PC-9 (cell line): ENCODE data around the gene TPRKB. TPM values are rescaled to one million over a fixed set of nuclear protein-coding genes. Genes with fewer than 3 reads are reported as not detected.
"Not testable (repeated sequence)": the region's sequence is repeated elsewhere in the genome, so short reads cannot be mapped to it uniquely, and the experiment has no call there.

Experiments
- BruUV-seq: library from RNA; stranded (reverse); fragments of 400-500 nt; replicated peaks from 2 replicates; lab custom pipeline; 2021; lab: Mats Ljungman, UMichigan
- CTCF ChIA-PET: fragments of 300-600 bp; sonication (Branson Sonifier 250); formaldehyde crosslinking; loops from one replicate; lab custom pipeline; 2022; ENCODE audit warnings: antibody characterized with exemption; lab: Charles Lee
- POLR2A ChIA-PET: fragments of 300-600 bp; sonication (Branson Sonifier 250); formaldehyde crosslinking; loops from one replicate; lab custom pipeline; 2022; ENCODE audit warnings: antibody characterized with exemption; ENCODE audit not compliant: unreplicated experiment; lab: Charles Lee
- DNase-seq, 2 experiments: peaks; one replicate each; pipeline versions ENCODE4 v3.0.0 to v3.0.0-alpha.2; 2015 to 2022; ENCODE audit warnings: mixed read lengths in 1 of 2
- H2AFZ ChIP-seq: fragments of 200-600 bp; sonication (generic); 2 replicates; pipeline ENCODE4 v1.8.1; 2017; ENCODE audit warnings: antibody characterized with exemption
- H3F3A ChIP-seq: fragments of 200-600 bp; sonication (generic); 2 replicates; pipeline ENCODE4 v1.8.1; 2017; ENCODE audit warnings: antibody characterized with exemption, mild to moderate bottlenecking, low read depth; ENCODE audit not compliant: insufficient read depth
- H3K27ac ChIP-seq: fragments of 200-600 bp; sonication (generic); 2 replicates; pipeline ENCODE4 v1.6.1; 2016; ENCODE audit warnings: mixed run types
- H3K27me3 ChIP-seq: fragments of 200-600 bp; sonication (generic); 2 replicates; pipeline ENCODE4 v1.6.1; 2016; ENCODE audit warnings: low read depth, mixed run types; ENCODE audit not compliant: insufficient read depth
- H3K36me3 ChIP-seq: fragments of 200-600 bp; sonication (generic); 2 replicates; pipeline ENCODE4 v1.6.1; 2016; ENCODE audit warnings: low read depth, mixed run types
- H3K4me1 ChIP-seq: fragments of 200-600 bp; sonication (generic); replicated peaks from 2 replicates; pipeline ENCODE4 v1.6.1; 2016; ENCODE audit warnings: mixed run types; ENCODE audit not compliant: insufficient read depth
- H3K4me2 ChIP-seq: fragments of 200-600 bp; sonication (generic); 2 replicates; pipeline ENCODE4 v1.6.1; 2017; ENCODE audit warnings: mixed run types
- H3K4me3 ChIP-seq: fragments of 200-600 bp; sonication (generic); 2 replicates; pipeline ENCODE4 v1.6.1; 2016; ENCODE audit warnings: mixed run types
- H3K79me2 ChIP-seq: fragments of 200-600 bp; sonication (generic); 2 replicates; pipeline ENCODE4 v1.6.1; 2017; ENCODE audit warnings: low read depth, mixed run types
- H3K9me2 ChIP-seq: fragments of 200-600 bp; sonication (generic); 2 replicates; pipeline ENCODE4 v1.8.1; 2017; ENCODE audit warnings: mild to moderate bottlenecking; ENCODE audit not compliant: insufficient read depth
- H3K9me3 ChIP-seq: fragments of 200-600 bp; sonication (generic); 2 replicates; pipeline ENCODE4 v1.8.1; 2016; ENCODE audit warnings: low read depth; ENCODE audit not compliant: insufficient read depth
- H4K20me1 ChIP-seq: fragments of 200-600 bp; sonication (generic); 2 replicates; pipeline ENCODE4 v1.8.1; 2017; ENCODE audit not compliant: insufficient read depth
- EZH2 ChIP-seq: fragments of 200-600 bp; sonication (generic); IDR thresholded peaks from 2 replicates; pipeline ENCODE4 v1.8.0; 2017; ENCODE audit warnings: antibody characterized with exemption, low read depth
- intact Hi-C: fragments of 100-400 bp; cut with micrococcal nuclease; formaldehyde crosslinking; loops from one replicate; pipeline ENCODE4 v1.10.0; 2022; ENCODE audit not compliant: unreplicated experiment
- total RNA-seq: library from RNA; stranded (reverse); gene quantifications from 2 replicates; pipeline ENCODE4 v1.2.3, GENCODE V29; 2021
- TF ChIP-seq, protein P1 (sequence below): fragments of 200-600 bp; sonication (generic); conservative IDR thresholded peaks from 2 replicates; pipeline ENCODE4 v1.6.1; 2017; ENCODE audit warnings: mixed run types, antibody characterized with exemption, mild to moderate bottlenecking, moderate library complexity

Gene TPRKB
- total RNA-seq, 1 experiment from 2014 or later, result 33.8 TPM

DNA sequence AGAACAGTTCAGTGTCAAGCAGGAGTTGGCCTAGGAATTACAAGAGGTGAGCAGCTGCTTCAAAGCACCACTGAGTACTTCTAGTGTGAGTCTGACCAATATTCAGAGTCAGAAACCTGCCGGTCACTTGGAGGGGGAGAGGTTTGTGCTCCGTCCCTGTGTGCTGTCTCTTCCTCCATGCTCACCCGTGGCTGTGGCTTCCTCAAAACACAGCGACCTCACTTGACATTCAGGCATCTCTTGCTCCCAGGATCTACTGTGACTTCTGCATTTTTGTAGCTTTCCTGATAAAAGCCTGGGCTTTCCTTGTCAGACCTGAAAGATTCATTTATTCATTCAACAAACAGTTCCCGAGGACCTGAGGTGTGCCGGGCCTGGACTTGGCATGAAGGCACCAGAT, 32.9 kb downstream of the TPRKB start:
- no peak overlapping the region for H2AFZ ChIP-seq
- no peaks in the 10 kb centered on the region for H4K20me1 ChIP-seq
- no peak for TF ChIP-seq EZH2
- TF ChIP-seq, protein P1, sequence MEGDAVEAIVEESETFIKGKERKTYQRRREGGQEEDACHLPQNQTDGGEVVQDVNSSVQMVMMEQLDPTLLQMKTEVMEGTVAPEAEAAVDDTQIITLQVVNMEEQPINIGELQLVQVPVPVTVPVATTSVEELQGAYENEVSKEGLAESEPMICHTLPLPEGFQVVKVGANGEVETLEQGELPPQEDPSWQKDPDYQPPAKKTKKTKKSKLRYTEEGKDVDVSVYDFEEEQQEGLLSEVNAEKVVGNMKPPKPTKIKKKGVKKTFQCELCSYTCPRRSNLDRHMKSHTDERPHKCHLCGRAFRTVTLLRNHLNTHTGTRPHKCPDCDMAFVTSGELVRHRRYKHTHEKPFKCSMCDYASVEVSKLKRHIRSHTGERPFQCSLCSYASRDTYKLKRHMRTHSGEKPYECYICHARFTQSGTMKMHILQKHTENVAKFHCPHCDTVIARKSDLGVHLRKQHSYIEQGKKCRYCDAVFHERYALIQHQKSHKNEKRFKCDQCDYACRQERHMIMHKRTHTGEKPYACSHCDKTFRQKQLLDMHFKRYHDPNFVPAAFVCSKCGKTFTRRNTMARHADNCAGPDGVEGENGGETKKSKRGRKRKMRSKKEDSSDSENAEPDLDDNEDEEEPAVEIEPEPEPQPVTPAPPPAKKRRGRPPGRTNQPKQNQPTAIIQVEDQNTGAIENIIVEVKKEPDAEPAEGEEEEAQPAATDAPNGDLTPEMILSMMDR, result no peak
- H3K27me3 ChIP-seq, result peaks cover 85% of the 10 kb centered on the region
- H3K4me3 ChIP-seq, result no peak overlapping the region
- H3K4me1 ChIP-seq, result no peaks in the 10 kb centered on the region
- ChIA-PET POLR2A (no interaction called here), CTCF (no interaction called here)
- H3K27ac ChIP-seq, result no peak overlapping the region
- intact Hi-C loops, result no loop called here
- no peaks in the 10 kb centered on the region for H3K36me3 ChIP-seq
- no TSS peak for BruUV-seq
- H3K9me3 ChIP-seq, result no peaks in the 10 kb centered on the region
- no peaks in the 10 kb centered on the region for H3K9me2 ChIP-seq
- no peak overlapping the region for H3K4me2 ChIP-seq
- H3K79me2 ChIP-seq, result no peaks in the 10 kb centered on the region
- no peaks in the 10 kb centered on the region for H3F3A ChIP-seq
- DNase-seq, result peak in 1 of 2 experiments; percentile 28

DNA sequence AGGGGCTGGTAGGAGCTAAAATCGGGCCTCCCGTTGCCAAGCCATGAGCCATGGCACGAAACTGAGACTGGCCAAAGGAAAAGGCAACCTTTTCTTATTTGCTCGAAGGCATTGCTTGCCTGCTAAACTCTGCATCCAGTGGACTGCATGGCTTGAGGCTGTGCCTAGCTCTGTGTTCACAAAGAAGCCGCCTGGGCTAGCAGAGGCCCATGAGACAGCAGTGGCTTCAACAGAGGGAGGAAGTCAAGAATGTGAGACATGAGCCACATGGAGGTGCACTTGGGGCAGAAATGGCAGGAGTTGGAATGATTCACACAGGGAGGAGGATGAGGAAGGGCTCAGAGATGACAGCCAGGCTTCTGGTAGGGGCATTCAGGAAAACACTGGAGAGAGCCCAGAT, 33.5 kb downstream of the TPRKB start:
- POLR2A ChIA-PET, result no interaction called here
- BruUV-seq, result no TSS peak

DNA sequence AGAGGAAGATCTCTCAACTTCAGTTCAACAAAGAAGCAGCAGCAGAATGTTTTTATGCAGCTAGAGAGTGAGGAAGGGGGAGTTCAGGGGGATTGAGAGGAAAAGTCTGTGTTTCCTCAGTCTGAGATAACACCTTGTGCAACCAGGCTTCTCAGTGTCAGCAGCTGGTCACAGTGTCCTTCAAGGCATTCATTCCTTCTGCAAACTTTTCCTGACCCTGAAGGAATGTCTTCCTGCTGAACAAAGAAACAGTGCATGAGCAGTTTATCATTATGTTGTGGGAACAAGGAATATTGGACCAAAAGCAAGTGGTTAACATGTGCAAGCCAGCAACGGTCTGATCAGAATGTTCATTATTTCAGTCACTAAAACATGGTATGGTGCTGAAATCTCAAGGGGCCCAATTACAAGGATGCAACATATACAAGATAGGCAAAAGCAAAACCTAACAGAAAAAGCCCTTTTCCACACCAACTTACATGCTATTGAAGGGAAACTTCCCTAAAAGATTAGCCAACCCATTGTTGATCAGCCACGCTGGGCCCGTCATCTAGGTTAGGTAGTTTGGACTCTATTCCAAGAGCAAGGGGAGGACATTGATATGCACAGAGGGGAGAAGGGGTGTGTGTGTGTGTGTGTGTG, 34.2 kb downstream of the TPRKB start:
- H2AFZ ChIP-seq, H3K27ac ChIP-seq, H4K20me1 ChIP-seq, H3K9me2 ChIP-seq, H3F3A ChIP-seq, H3K4me3 ChIP-seq, H3K4me2 ChIP-seq, BruUV-seq, intact Hi-C loops, CTCF ChIA-PET, H3K36me3 ChIP-seq, H3K4me1 ChIP-seq, H3K79me2 ChIP-seq, DNase-seq, POLR2A ChIA-PET, H3K9me3 ChIP-seq: not testable (repeated sequence)
- peaks cover 88% of the 10 kb centered on the region for H3K27me3 ChIP-seq

More for the DNA sequence above, 33.5 kb downstream of the TPRKB start:
- H3K4me3 ChIP-seq, result no peak overlapping the region
- no peaks in the 10 kb centered on the region for H3K4me1 ChIP-seq
- H2AFZ ChIP-seq, result no peak overlapping the region
- CTCF ChIA-PET, result no interaction called here
- H3K27me3 ChIP-seq, result peaks cover 86% of the 10 kb centered on the region
- DNase-seq, result peak in 1 of 2 experiments; percentile 25
- H3K9me3 ChIP-seq, result peaks cover 2% of the 10 kb centered on the region; the same call in 1 of the 2 replicates
- no peaks in the 10 kb centered on the region for H3F3A ChIP-seq
- no peaks in the 10 kb centered on the region for H3K36me3 ChIP-seq
- intact Hi-C loops, result no loop called here
- no peaks in the 10 kb centered on the region for H3K79me2 ChIP-seq
- no peak overlapping the region for H3K27ac ChIP-seq
- H3K9me2 ChIP-seq, result no peaks in the 10 kb centered on the region
- no peak for TF ChIP-seq EZH2
- TF ChIP-seq, protein P1, result no peak
- no peak overlapping the region for H3K4me2 ChIP-seq
- H4K20me1 ChIP-seq, result no peaks in the 10 kb centered on the region
